ENCODE results near the gene DLGAP1.
A peak's percentile ranks its signal among the peaks of the same experiment; 100 is the strongest.

DLGAP1 gene

DNA sequence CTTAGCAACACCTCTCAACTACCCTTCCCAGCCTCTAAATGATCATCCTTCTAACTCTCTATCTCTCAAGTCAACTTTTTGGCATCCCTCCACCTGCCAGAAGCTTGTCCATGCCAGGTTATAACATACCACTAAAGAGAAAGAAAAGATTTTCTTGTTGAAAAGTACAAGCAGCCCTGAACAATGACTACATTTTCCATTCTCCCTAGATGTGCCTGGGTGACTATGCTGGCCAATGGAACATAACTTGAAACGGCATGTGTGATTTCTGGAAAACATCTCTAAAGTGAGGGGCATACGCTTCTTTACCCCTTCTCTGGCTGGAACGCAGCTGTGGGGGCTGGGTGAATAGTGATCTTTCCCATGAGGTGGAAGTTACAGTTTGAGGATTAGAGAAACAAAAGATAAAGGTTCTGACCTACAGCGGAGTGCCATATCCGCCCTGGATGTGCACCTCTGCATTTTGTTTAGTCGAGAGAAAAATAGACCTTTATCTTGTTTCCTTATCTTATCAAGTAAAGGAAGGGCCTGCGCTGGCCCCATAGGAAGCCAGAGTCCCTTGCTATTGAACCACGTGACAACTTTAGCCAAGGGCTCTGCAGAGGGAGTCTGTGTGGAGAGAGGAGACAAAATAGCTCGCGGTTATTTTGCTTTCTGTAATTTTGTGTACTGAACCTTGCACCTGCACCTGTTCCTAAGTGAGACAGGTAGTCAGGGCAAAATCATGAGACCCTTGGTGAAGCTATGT, 568.4 kb downstream of the DLGAP1 start:
- no peak for DNase-seq

DNA sequence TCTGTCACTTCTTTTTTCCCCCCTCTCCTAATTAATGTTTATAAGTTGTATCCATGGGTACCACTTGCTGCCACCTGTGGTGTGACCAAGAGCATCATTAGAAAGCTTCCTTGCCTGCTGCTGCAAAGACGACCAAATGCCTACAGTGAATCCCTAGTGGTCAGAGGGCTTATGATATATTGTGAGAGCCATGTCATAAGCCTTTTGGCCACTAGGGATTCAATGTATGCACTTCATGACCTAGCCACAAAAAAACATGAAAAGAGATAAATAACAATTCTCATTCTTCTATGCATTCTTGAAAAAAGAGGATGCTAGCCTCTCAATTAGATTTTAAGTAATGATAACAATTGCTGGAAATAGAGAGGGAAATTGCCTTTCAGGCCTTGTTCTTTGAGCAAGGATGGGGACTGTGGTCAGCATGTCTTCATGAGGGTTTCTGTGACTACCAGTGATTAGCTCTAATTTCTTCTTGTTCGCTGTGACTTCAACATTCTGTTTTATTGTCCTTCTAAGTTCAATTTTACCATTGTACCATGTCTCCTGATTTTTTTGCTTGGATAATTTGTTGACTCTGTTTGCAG, 569.8 kb downstream of the DLGAP1 start:
- no peak for DNase-seq

DNA sequence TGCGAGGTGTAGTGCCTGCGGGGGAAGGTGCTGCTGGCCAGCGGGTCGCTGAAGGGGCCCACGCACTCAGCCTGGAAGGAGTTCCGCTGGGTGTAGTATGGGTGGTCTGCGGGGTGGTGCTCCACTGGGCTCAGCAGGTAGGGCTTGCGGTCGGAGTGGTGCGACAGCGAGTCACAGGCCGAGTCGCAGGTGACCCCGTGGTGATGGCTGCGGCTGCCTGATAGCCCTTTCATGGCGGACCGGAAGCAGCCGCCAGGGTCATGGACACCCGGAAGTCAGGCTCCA, 575.3 kb downstream of the DLGAP1 start:
- no peak for DNase-seq

DNA sequence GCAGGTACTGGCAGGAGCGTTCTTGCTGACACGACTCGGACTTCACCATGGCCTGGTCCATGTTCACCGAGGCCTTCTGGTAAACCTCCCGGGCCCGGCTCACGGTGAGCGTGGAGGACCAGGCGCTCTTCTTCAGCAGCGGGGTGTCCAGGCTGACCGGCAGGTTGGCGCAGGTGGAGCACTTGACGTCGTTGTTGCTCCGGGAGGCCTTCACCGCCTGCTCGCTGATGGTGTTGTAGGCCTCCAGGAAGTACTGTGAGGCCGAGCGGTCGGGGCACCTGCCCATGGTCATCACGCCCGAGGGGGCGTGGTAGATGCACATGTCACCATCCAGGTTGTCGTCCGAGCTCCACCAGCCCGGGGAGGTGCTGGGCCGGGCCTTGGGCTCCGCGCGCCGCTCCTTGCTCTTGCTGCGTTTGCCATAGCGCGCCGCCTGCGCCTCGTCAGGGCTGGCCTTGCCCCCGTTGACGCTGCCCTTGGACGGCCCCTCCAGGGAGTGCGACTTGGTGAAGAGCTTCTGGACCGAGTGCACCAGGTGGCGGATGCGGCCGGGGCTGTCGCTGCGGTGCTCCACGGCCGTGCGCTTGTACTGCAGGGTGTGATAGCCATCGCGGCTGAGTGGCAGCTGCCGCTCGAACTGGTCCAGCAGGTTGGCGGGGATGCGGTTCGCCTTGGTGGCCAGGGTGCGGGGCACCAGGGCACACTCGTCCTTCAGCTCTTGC, 575.8 kb downstream of the DLGAP1 start:
- DNase-seq, result no peak

DNA sequence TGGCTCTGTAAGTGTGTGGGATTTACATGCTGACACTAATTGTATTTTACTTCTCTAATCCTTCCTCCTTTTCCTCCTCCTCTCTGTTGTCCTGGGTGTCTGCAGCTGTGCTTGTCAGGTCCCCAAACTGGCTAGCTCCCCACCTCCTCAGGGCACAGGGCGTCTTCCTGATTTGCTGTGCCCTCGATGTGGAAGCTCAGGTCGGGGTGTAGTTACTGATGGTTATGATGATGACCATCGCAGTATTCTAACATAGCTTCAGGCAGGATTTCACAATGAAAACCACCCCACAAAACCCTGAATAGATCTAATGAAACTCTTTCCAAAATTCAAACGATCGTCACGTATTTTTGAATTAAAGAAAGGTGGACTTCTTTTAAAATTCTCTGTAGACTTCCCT, 576.7 kb downstream of the DLGAP1 start:
- DNase-seq, result no peak

DNA sequence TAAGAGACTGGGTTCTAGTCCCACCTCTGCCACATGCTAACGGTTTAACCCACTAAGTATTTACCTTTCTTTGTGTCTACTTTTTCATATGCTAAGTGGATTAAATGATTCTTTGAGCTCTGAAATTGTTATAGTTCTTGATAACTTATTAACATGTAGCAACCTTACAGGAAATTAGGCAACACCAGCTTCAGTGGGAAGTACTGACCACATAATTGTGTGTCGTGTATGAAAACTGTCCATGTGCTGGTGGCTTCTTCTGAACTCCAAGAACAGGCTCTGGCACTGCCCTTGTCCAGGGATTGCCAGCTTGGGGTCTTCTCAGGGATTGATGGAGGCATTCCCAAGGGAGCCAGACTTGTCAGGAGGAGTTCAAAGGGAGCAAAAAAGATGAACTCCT, 577.4 kb downstream of the DLGAP1 start:
- DNase-seq, result no peak

DNA sequence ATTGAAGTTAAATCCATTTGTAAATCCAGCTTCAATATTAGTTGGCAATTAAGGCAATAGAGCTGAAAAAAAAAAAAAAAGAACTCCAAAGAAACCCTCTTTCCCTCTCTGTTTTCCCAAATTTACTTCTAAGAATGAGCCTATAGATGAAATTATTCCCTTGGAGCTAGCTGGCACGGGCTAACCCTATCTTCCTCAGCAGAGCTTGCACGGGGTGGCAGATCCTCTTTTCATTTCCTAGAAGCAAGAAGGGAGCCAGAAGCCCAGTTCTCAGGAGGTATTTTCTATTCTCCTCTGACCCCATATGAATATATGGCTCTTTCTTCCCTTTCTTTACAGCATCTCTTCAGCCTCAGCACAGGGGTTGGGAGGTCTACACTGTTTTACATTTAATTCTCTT, 579.1 kb downstream of the DLGAP1 start:
- DNase-seq, result no peak

DNA sequence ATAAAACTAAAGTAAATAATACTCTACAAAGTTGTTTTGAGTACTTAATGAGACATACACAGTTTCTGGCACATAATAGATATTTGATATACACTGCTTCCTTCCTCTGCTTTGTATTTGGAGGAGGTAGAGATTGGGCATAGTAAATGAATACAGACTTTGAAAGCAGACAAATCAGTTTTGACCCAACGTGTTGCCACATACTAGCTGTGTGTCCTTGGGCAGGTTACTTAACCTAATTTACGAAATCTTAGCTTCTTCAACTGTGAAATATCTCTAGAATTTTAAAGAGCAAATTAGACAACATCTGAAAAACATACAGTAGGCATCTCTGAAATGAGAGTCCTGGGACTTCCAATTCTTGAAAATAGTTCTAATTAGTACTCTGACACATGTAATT, 579.7 kb downstream of the DLGAP1 start:
- no peak for DNase-seq

DNA sequence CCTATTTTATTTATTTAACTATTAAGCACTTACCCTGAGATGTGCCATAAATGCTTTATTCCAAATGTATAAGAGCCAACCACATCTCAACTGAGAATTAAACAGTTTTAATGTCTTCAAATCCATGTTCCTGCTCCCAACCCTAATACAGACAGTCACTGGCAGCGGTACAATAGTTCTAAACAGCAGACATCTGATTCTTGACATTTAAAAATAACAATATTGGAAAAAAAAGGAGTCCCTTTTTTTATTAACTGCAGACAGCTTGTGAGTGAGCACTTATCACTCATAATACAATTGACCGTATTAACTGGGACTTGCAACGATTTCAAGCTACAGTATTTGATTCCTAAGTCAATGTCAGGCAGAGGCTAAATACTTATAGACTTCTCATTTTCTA, 580.5 kb downstream of the DLGAP1 start:
- no peak for DNase-seq

DNA sequence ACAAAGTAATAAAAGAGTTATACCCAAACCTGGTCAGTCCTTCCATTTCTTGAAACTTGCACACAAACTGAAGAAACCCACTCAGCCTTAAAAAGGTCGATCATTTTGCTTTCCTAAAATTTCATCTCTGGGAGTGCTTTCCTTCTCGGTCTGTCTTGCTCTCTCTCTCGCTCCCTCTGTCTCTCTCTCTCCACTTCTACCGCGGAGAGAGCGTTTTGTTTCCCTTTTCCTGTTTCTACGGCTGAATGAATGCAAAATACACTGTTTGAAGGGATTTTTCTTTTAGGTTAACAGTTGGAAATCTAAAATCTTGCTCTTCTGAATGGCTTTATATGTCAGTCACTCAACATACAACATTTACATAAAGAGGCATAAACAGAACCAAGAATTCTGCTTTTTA, 581.0 kb downstream of the DLGAP1 start:
- no peak for DNase-seq

DNA sequence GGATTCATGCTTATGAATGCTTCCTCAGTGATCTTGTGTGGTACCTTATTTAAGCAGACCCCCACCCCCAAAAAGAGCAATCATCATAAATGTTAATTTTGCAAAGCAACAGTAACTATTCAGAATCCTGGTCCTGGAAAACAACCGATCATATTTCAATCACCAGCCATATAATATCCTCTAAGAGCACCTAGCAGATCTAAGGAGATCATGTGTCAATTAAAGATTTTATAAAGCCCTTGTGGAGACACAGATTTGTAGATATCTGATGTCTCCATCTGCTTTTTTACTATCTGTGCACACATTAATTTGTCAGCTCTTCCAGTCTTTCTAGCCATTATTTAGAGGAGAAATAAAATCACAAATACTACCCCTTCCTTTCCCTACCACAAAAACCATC, 581.4 kb downstream of the DLGAP1 start:
- DNase-seq, result no peak

DNA sequence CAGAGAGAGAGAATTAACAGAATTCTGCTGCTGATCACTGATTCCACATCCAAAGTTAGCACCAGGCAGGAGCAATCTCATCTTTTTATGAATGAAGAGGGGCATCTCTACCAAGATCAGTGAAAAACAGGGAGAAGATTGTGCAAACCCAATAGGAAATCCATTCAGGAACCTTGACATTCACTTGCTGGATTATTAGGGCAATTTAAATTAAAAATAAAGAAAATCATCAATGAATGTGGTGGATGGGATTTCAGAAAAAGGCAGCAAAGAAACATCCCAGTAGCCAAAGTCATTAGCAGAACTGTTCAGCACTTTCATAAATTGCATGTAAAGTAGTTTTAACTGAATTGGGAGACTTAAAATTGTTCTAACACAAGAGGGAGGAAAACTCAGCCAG, 581.9 kb downstream of the DLGAP1 start:
- DNase-seq, result no peak

DNA sequence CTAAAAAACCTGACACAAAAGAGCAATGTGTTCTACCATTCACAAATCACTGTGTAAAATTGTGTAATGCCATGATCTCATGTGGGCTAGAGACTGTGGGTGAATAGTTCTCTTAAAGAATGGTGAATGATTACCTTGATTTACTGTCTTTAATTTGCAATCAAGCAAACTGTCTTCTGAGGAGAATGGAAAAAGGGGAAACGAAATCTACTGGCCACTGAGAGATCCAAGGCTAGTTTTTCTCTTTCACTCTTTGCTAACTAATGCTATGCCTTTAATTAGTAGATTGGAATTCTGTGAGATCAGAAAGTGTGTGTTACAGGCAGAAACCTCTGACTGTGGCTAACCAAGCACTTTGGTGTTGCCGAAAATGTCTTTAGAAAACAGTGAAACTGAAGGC, 582.5 kb downstream of the DLGAP1 start:
- DNase-seq, result no peak

DNA sequence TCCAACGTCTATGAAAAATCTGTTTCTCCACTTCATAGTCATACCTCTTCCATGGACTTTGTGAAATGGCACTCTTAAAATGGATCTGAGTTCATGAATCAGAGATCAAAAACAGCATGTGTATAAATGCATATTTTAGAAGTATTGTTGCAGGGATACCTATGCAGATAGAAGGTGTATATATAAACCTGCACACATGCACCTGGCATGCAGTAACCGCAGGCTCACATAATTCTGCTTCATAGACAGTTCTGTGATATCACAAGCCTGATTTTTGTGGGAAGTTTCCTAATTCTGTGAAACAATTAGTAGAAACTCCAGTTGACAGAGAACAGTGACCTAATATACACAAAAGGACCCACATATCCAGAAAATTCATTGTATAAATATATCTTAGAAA, 583.4 kb downstream of the DLGAP1 start:
- no peak for DNase-seq

DNA sequence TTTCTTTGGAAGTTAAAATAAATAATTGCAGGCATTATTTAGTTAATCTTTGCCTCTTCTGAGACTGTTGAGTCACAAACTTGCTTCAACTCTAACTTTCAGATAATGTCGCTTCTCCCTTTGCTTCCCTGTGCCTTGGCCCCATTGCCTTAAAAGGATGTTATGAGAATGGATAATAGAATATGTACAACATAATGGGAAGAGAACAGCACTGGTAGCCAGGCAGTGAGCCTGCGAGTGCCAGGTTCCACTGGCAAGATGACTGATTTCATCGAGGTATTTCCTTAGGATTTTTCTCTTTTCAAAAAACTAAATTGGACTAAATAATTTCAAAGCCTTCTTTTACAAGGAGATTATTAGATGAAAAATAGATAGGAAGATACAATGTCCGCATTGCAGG, 584.2 kb downstream of the DLGAP1 start:
- DNase-seq, result no peak

DNA sequence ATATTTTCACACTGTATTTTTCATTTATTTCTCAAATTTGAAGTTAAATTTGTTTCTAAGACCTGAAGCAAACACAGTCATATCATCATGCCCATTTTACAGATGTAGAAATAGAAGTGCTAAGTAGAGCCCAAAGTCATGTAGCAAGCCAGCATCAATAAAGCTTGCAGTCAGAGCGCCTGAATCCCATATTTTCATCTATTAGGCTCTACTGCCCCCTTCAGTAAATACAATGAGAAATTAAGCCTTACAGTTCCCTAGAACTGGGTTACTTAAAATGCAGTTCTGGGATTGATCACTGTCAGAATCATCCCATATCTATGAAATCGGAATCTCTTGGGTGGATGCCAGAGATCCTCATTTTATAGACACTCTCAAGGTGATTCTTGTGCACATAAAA, 585.3 kb downstream of the DLGAP1 start:
- DNase-seq, result peak; percentile 8

DNA sequence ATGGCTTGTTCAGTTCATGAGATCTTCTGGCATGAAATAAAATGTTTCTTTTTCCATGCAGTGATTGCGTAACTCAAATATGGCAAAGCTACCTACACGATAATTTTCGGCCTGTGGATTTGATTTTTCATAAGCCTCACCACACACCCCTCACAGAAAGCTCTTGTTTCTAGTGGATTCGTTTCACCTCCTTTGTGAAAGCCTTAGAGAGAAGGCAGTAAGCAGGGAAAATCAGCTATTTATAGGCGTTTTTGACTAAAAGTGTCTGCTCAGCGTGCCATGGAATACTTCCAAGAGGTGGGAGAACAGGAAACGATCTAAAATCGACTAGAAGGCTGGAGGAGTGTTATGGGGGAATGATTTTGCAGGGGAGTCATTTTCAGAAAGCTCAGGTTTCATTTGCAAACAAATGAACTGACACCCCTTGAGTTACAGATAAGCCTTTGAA, 587.2 kb downstream of the DLGAP1 start:
- DNase-seq, result no peak

DNA sequence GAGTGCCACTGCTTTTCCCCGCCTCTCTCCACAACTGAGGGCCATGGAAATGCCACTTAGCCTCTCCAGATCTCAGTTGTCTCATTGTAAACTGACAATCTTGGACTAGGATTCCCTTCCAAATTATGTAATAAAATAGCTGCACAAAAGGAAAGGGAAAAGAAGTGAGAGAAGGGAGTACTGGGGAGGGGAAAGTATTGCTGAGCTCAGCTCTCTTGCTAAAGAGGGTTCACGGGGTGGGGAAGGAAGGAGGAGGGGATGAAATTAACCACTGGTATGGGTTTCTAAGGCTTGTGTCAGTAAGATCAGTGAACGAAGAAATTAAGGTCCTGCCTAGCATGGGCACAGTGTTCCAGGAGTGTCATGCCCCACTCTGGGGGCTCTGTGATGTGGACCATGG, 587.9 kb downstream of the DLGAP1 start:
- DNase-seq, result no peak

DNA sequence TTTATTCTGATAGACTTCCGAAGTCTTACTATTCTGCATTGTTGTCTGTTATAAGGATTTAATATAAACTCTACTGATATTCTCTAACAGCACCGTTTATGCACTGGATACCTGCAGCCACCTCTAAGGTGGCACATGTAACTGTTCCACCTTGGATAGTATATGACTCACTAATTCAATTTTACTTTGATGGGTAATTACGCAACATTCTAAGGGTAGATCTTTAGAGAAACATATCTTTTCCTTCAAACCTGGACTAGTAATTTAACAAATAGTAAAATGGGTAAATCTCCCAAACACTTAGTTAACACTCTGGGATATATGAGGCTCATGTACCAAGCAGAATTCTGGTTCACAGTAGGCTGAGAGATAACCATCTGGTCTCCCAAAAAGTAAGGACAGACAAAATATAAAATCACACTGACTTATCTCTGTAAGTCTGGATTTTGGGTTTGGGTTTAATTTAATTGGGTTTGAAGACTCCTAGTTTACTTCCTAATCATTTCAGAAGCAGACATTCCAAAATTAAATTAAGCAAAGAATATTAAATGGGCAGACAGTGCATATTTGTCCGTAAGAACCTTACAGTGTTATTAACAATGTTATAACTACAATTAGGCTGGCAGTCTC, 590.3 kb downstream of the DLGAP1 start:
- DNase-seq, result no peak

DNA sequence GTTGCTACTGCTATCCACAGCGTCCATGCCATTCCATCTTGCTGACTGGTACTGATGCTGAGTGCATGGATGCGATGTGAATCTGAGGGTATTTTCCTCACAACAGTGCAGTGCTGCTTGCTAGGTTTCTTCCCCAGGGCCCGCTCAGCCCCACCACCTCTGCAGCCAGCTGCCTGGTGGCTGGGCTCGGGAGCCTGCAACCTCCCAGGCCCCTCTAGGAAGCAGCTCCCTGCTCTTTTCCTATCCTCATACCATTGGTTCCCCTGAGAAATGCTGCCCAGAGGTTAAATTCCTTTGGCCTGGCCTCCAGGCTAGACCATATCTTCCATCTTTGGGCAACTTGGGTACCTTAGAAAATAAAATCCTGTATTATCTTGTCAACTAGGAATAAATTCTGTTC, 591.5 kb downstream of the DLGAP1 start:
- no peak for DNase-seq

DNA sequence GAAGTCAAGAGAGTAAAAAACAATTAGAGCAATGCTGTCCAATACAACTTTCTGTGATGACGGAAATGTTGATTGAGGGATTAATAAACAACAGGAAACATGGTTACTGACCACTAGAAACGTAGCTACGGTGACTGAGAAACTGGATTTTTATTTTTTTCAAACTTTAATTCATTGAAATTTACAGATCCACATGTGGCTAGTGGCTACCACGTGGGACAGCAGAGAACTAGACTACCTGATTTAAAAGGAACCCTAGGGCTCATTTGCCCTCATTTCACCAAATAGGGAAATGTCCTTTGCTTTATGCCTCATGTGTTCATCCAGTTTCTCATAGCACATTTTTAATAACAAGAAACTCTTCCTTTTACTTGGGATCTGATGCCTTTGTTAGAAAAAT, 592.1 kb downstream of the DLGAP1 start:
- DNase-seq, result no peak

DNA sequence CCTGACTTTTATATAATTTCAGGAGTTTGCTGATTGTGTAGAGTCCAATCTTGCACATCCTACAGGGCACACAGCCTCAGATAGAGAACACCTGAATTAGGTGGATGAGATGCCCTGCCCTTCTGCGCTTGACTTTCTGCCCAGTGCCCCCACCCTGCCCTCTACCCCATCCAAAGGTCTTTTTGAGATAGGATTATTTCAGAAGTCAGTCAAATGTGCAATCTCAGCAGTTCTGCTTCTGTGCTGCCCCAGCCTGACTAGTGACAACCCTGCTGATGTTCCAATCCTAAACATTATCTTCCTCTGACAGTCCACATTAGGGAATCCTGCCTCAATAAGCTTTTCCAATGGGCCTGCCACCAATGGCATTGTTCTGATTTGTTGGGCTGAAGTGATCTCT, 593.6 kb downstream of the DLGAP1 start:
- DNase-seq, result no peak

DNA sequence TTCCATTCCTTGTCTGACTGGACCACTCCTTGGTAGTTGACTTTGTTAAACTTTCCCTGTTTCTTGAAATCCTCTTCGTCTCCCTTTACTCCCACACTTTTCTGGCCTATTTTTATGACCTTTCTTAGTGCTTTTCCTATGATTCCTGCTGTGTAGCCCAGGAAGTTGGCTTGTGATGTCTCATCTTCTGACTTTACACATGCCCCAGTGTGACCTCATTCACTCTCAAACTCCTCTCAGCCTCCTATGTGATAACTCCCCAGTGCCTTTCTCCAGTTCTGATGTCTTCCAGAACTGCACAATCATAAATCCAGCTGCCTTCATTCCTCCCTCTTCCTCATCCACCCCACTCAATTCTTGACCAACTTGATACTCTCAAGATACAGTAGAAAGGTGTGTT, 597.6 kb downstream of the DLGAP1 start:
- DNase-seq, result no peak

DNA sequence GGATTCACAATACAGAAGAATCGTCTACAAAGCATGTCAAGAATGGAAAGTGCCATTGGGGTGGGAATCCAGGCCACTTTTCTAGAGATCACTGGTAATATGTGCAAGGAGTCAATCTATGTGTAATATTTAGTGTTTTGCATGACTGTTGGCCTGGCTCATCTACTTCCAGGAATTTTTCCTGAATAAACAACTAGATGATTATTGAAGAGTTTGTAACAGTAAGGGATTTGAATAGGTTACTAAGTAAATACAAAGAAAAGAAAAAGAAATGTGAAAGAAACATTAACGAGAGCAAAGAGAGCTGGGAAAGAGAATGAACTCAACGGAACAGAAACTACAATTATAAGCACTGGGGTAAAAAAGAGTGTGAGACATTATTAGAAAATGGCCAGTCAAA, 599.1 kb downstream of the DLGAP1 start:
- DNase-seq, result no peak

Measured in NCI-H1694 treated with DMSO at 0.1 percent for 48 hours (cell line).